G401 (cell line): ENCODE results near the gene GPR31. TPM values are rescaled to one million over a fixed set of nuclear protein-coding genes. Genes with fewer than 3 reads are reported as not detected.
"Not testable (repeated sequence)": the region's sequence is repeated elsewhere in the genome, so short reads cannot be mapped to it uniquely, and the experiment has no call there.

Source experiments
- DNase-seq: peaks from one replicate; pipeline ENCODE4 v3.0.0-alpha.2; 2015; ENCODE audit warnings: low spot score
- in situ Hi-C: cut with HindIII; loops from 2 replicates; pipeline ENCODE4 v1.10.0; 2016; ENCODE audit warnings: low sequenced_read_pairs, mixed read lengths
- total RNA-seq: library from RNA; depleted of rRNA; stranded (reverse); fragments of >200 nt; shearing (Covaris generic); gene quantifications from 2 replicates; pipeline ENCODE4 v1.2.3, GENCODE V29; 2014; rRNA removed

GPR31 gene
- not detected in 2 replicates for total RNA-seq

GRCh38 chr6:167157863-167158262 is at the start of gene GPR31:
Gene GPR31, minus strand, starts transcription at chr6:167157980. Its CDS starts 149 bp downstream, at chr6:167157831.
- in situ Hi-C loops, result no loop called here
- no peak for DNase-seq

- in situ Hi-C loops, result no loop called here
Measured at GRCh38 chr6:167207527-167207926, 49.7 kb upstream of the GPR31 start.

GRCh38 chr6:167205316-167205715 is 47.5 kb upstream of the GPR31 start:
- DNase-seq, in situ Hi-C loops: not testable (repeated sequence)

More at GRCh38 chr6:167207527-167207926, 49.7 kb upstream of the GPR31 start:
- no peak for DNase-seq

- in situ Hi-C loops, DNase-seq: not testable (repeated sequence)
Measured at GRCh38 chr6:167204059-167204348, 46.2 kb upstream of the GPR31 start.

- DNase-seq, in situ Hi-C loops: not testable (repeated sequence)
Measured at GRCh38 chr6:167203261-167204058, 45.7 kb upstream of the GPR31 start.

- DNase-seq, in situ Hi-C loops: not testable (repeated sequence)
Measured at GRCh38 chr6:167202613-167203012, 44.8 kb upstream of the GPR31 start.

- DNase-seq, result no peak
- in situ Hi-C loops, result no loop called here
Measured at GRCh38 chr6:167200806-167201205, 43.0 kb upstream of the GPR31 start.

GRCh38 chr6:167195941-167196610 is 38.3 kb upstream of the GPR31 start:
- DNase-seq, in situ Hi-C loops: not testable (repeated sequence)

- in situ Hi-C loops, DNase-seq: not testable (repeated sequence)
Measured at GRCh38 chr6:167193515-167194125, 35.8 kb upstream of the GPR31 start.

- not testable (repeated sequence) for DNase-seq
Measured at GRCh38 chr6:167191043-167191583, 33.3 kb upstream of the GPR31 start.

GRCh38 chr6:167187275-167187674 is 29.5 kb upstream of the GPR31 start:
- in situ Hi-C loops, DNase-seq: not testable (repeated sequence)

More at GRCh38 chr6:167191043-167191583, 33.3 kb upstream of the GPR31 start:
- in situ Hi-C loops, result not testable (repeated sequence)

GRCh38 chr6:167185101-167185500 is 27.3 kb upstream of the GPR31 start:
- in situ Hi-C loops, DNase-seq: not testable (repeated sequence)

GRCh38 chr6:167182913-167183314 is 25.1 kb upstream of the GPR31 start:
- in situ Hi-C loops, DNase-seq: not testable (repeated sequence)

GRCh38 chr6:167181351-167181750 is 23.6 kb upstream of the GPR31 start:
- in situ Hi-C loops, DNase-seq: not testable (repeated sequence)

GRCh38 chr6:167180086-167180485 is 22.3 kb upstream of the GPR31 start:
- DNase-seq, in situ Hi-C loops: not testable (repeated sequence)

GRCh38 chr6:167178896-167179655 is 21.3 kb upstream of the GPR31 start:
- DNase-seq, in situ Hi-C loops: not testable (repeated sequence)

GRCh38 chr6:167177271-167177670 is 19.5 kb upstream of the GPR31 start:
- DNase-seq, in situ Hi-C loops: not testable (repeated sequence)

GRCh38 chr6:167172011-167172410 is 14.2 kb upstream of the GPR31 start:
- DNase-seq, in situ Hi-C loops: not testable (repeated sequence)

- in situ Hi-C loops, DNase-seq: not testable (repeated sequence)
Measured at GRCh38 chr6:167171300-167171699, 13.5 kb upstream of the GPR31 start.
